HG02852 (cell line): Measurements from ENCODE around the gene SLC16A10.

Source experiments
- ATAC-seq: cut with Tn5 transposase; IDR thresholded peaks from one replicate; pipeline ENCODE4 v1.9.1; 2021; ENCODE audit warnings: mild to moderate bottlenecking, moderate library complexity; ENCODE audit not compliant: unreplicated experiment

The SLC16A10 gene

GRCh38 chr6:111210194-111210728, 123.0 kb downstream of the SLC16A10 start:
- no peak for ATAC-seq

- no peak for ATAC-seq
Measured at GRCh38 chr6:111211411-111212030, 124.2 kb downstream of the SLC16A10 start.

- no peak for ATAC-seq
Measured at GRCh38 chr6:111212625-111213024, 125.3 kb downstream of the SLC16A10 start.

- ATAC-seq, result no peak
Measured at GRCh38 chr6:111215131-111215530, 127.8 kb downstream of the SLC16A10 start.

- no peak for ATAC-seq
Measured at GRCh38 chr6:111219785-111220184, 132.5 kb downstream of the SLC16A10 start.

GRCh38 chr6:111220383-111221031, 133.2 kb downstream of the SLC16A10 start:
- no peak for ATAC-seq

GRCh38 chr6:111221804-111222203, 134.5 kb downstream of the SLC16A10 start:
- ATAC-seq, result no peak

GRCh38 chr6:111222341-111222740, 135.0 kb downstream of the SLC16A10 start:
- no peak for ATAC-seq

- no peak for ATAC-seq
Measured at GRCh38 chr6:111228094-111228493, 140.8 kb downstream of the SLC16A10 start.

GRCh38 chr6:111230351-111231089, 143.2 kb downstream of the SLC16A10 start:
- ATAC-seq, result no peak

GRCh38 chr6:111231090-111231459, 143.8 kb downstream of the SLC16A10 start:
- ATAC-seq, result no peak

GRCh38 chr6:111237852-111238251, 150.5 kb downstream of the SLC16A10 start:
- no peak for ATAC-seq

- ATAC-seq, result no peak
Measured at GRCh38 chr6:111238464-111239119, 151.3 kb downstream of the SLC16A10 start.

- no peak for ATAC-seq
Measured at GRCh38 chr6:111239461-111239860, 152.2 kb downstream of the SLC16A10 start.

GRCh38 chr6:111242452-111242851, 155.1 kb downstream of the SLC16A10 start:
- no peak for ATAC-seq

GRCh38 chr6:111243095-111243494, 155.8 kb downstream of the SLC16A10 start:
- no peak for ATAC-seq

GRCh38 chr6:111248789-111249188, 161.5 kb downstream of the SLC16A10 start:
- ATAC-seq, result no peak

GRCh38 chr6:111250791-111251354, 163.6 kb downstream of the SLC16A10 start:
- no peak for ATAC-seq

GRCh38 chr6:111252726-111253125, 165.4 kb downstream of the SLC16A10 start:
- no peak for ATAC-seq

- no peak for ATAC-seq
Measured at GRCh38 chr6:111254004-111254778, 166.9 kb downstream of the SLC16A10 start.
